Smooth muscle cell (in vitro differentiated cells): ENCODE results near the gene ELOVL2. TPM values are rescaled to one million over a fixed set of nuclear protein-coding genes. Genes with fewer than 3 reads are reported as not detected.

Experiments
- DNase-seq: peaks from one replicate; lab custom pipeline; 2025; ENCODE audit not compliant: unreplicated experiment; lab: John Stamatoyannopoulos, UW
- H2AFZ ChIP-seq: fragments of 200-600 bp; sonication (generic); 2 replicates; pipeline ENCODE4 v1.6.0; 2016; ENCODE audit warnings: antibody characterized with exemption, low read depth, mild to moderate bottlenecking
- H3F3A ChIP-seq: fragments of 200-600 bp; sonication (generic); 2 replicates; pipeline ENCODE4 v1.6.0; 2017; ENCODE audit warnings: antibody characterized with exemption, low read depth
- H3K27ac ChIP-seq: fragments of 200-600 bp; sonication (generic); 2 replicates; pipeline ENCODE4 v1.5.1; 2016; ENCODE audit warnings: low read depth, mild to moderate bottlenecking
- H3K27me3 ChIP-seq: fragments of 200-600 bp; sonication (generic); 2 replicates; pipeline ENCODE4 v1.6.1; 2016; ENCODE audit warnings: low read depth, mild to moderate bottlenecking
- H3K36me3 ChIP-seq: fragments of 200-600 bp; sonication (generic); 2 replicates; pipeline ENCODE4 v1.5.1; 2016; ENCODE audit warnings: low read depth
- H3K4me1 ChIP-seq: fragments of 200-600 bp; sonication (generic); 2 replicates; pipeline ENCODE4 v1.5.1; 2016; ENCODE audit warnings: low read depth
- H3K4me2 ChIP-seq: fragments of 200-600 bp; sonication (generic); 2 replicates; pipeline ENCODE4 v1.6.0; 2016; ENCODE audit warnings: mild to moderate bottlenecking
- H3K4me3 ChIP-seq: fragments of 200-600 bp; sonication (generic); 2 replicates; pipeline ENCODE4 v1.5.1; 2016; ENCODE audit warnings: mild to moderate bottlenecking
- H3K79me2 ChIP-seq: fragments of 200-600 bp; sonication (generic); 2 replicates; pipeline ENCODE4 v1.6.0; 2016; ENCODE audit warnings: low read depth, mild to moderate bottlenecking
- H3K9ac ChIP-seq: fragments of 200-600 bp; sonication (generic); 2 replicates; pipeline ENCODE4 v1.6.0; 2016; ENCODE audit warnings: low read depth
- H3K9me3 ChIP-seq: fragments of 200-600 bp; sonication (generic); replicated peaks from 2 replicates; pipeline ENCODE4 v1.5.1; 2016; ENCODE audit warnings: low read depth
- H4K20me1 ChIP-seq: fragments of 200-600 bp; sonication (generic); 2 replicates; pipeline ENCODE4 v1.6.0; 2016; ENCODE audit warnings: low read depth
- CTCF ChIP-seq: fragments of 200-600 bp; sonication (generic); IDR thresholded peaks from 2 replicates; pipeline ENCODE4 v1.5.1; 2017; ENCODE audit warnings: borderline replicate concordance, mild to moderate bottlenecking, antibody characterized with exemption; ENCODE audit not compliant: insufficient read depth, poor library complexity, severe bottlenecking
- WGBS: methylation state at CpG from one replicate; pipeline ENCODE4 v1.1.7; 2016; ENCODE audit warnings: low lambda C conversion rate; 5-methylcytosine and 5-hydroxymethylcytosine counted together
- polyA plus RNA-seq: library from polyadenylated mRNA; unstranded; fragments of >200 nt; fragmentation: Nextera tagmentation; extraction: Ambion mirVana; gene quantifications from 2 replicates; pipeline ENCODE4 v1.2.1, GENCODE V29; 2016
- total RNA-seq: library from RNA; depleted of rRNA; stranded (reverse); fragments of >200 nt; gene quantifications from 2 replicates; pipeline ENCODE4 v1.2.3, GENCODE V29; 2014

ELOVL2 gene
- total and polyA plus RNA-seq, 2 experiments from 2014 or later: 15.9 to 28.9 TPM

- H2AFZ ChIP-seq: no peak overlapping the region
- peak overlapping the region; percentile 64 for H3K9ac ChIP-seq
- H3F3A ChIP-seq: peaks cover 15% of the 10 kb centered on the region
- TF ChIP-seq CTCF: no peak
- H3K36me3 ChIP-seq: peaks cover 14% of the 10 kb centered on the region
- H3K27ac ChIP-seq: peak overlapping the region; percentile 94
- no peaks in the 10 kb centered on the region for H4K20me1 ChIP-seq
- 55% methylated on average over 2 of the region's 2 CpGs for WGBS
- no peak overlapping the region for H3K4me3 ChIP-seq
- peaks cover 15% of the 10 kb centered on the region for H3K4me1 ChIP-seq
- DNase-seq: no peak
- H3K9me3 ChIP-seq: peaks cover 17% of the 10 kb centered on the region
- peak overlapping the region; percentile 70 for H3K4me2 ChIP-seq
- no peaks in the 10 kb centered on the region for H3K79me2 ChIP-seq
- no peaks in the 10 kb centered on the region for H3K27me3 ChIP-seq
Observed at GRCh38 chr6:10963113-10963512, 81.0 kb downstream of the ELOVL2 start.

DNA sequence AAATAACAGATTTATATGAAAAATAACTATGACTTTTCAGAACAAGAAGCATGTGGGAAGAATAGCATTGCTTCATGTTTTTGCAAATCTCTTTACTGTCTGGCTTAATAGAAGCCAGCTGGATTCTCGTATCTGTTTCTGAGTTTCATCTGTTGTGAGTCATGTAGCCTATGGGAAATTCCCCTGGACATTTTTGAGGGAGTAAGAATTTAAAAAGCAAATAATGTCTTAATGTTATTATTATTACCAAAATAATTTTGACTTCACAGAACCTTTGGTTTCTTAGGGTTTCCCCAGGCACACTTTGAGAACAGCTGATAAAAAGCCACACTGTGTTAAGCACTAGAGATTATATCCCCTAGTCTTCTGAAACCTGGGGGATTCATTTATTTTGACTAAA lies 81.4 kb downstream of the ELOVL2 start:
- DNase-seq: no peak
- no peaks in the 10 kb centered on the region for H4K20me1 ChIP-seq
- peaks cover 15% of the 10 kb centered on the region for H3F3A ChIP-seq
- H2AFZ ChIP-seq: no peak overlapping the region
- no peaks in the 10 kb centered on the region for H3K27me3 ChIP-seq
- peak overlapping the region; percentile 64 for H3K9ac ChIP-seq
- TF ChIP-seq CTCF: no peak
- H3K4me2 ChIP-seq: peak overlapping the region; percentile 70
- WGBS: 0% methylated on average over 1 of the region's 1 CpG
- peaks cover 12% of the 10 kb centered on the region for H3K9me3 ChIP-seq
- H3K36me3 ChIP-seq: peaks cover 12% of the 10 kb centered on the region
- peak overlapping the region; percentile 94 for H3K27ac ChIP-seq
- H3K79me2 ChIP-seq: no peaks in the 10 kb centered on the region
- peaks cover 15% of the 10 kb centered on the region for H3K4me1 ChIP-seq
- no peak overlapping the region for H3K4me3 ChIP-seq

- H3K9me3 ChIP-seq: peaks cover 11% of the 10 kb centered on the region
- H4K20me1 ChIP-seq: no peaks in the 10 kb centered on the region
- 85% methylated on average over 3 of the region's 3 CpGs for WGBS
- H3F3A ChIP-seq: peaks cover 15% of the 10 kb centered on the region
- peak overlapping the region; percentile 94 for H3K27ac ChIP-seq
- TF ChIP-seq CTCF: no peak
- no peaks in the 10 kb centered on the region for H3K27me3 ChIP-seq
- no peak overlapping the region for H2AFZ ChIP-seq
- H3K9ac ChIP-seq: no peak overlapping the region
- no peak overlapping the region for H3K4me3 ChIP-seq
- peak overlapping the region; percentile 70 for H3K4me2 ChIP-seq
- H3K4me1 ChIP-seq: peaks cover 15% of the 10 kb centered on the region
- no peaks in the 10 kb centered on the region for H3K79me2 ChIP-seq
- peaks cover 8% of the 10 kb centered on the region for H3K36me3 ChIP-seq
- no peak for DNase-seq
Observed at GRCh38 chr6:10961837-10962236, 82.3 kb downstream of the ELOVL2 start.

- Histone ChIP-seq H3K4me3 (no peak overlapping the region), H3F3A (peaks cover 15% of the 10 kb centered on the region), H3K79me2 (no peaks in the 10 kb centered on the region), H3K36me3 (no peaks in the 10 kb centered on the region), H3K4me1 (peaks cover 15% of the 10 kb centered on the region), H3K27me3 (no peaks in the 10 kb centered on the region), H4K20me1 (no peaks in the 10 kb centered on the region), H3K4me2 (no peak overlapping the region), H2AFZ (no peak overlapping the region), H3K9ac (no peak overlapping the region), H3K27ac (no peak overlapping the region), H3K9me3 (no peaks in the 10 kb centered on the region)
- TF ChIP-seq CTCF: no peak
- no peak for DNase-seq
- 88% methylated on average over 2 of the region's 2 CpGs for WGBS
Observed at GRCh38 chr6:10960171-10960570, 83.9 kb downstream of the ELOVL2 start.
